Measurements from ENCODE around the gene SEMA6D.

GRCh38 chr15:47742334-47742733 lies 25.0 kb downstream of the SEMA6D start:
- TF ChIP-seq EZH2 (IDR thresholded peaks at IDR 0.05; ENCODE audit: borderline replicate concordance, insufficient read depth, low read length, poor library complexity, severe bottlenecking), result no peak
- no peak for TF ChIP-seq CTCF (IDR thresholded peaks at IDR 0.05; ENCODE audit: poor library complexity, severe bottlenecking)
- TF ChIP-seq REST (IDR thresholded peaks at IDR 0.05; ENCODE audit: borderline replicate concordance), result no peak
- no peak for TF ChIP-seq POLR2AphosphoS5 (IDR thresholded peaks at IDR 0.05)
- no peak for TF ChIP-seq RAD21 (conservative IDR thresholded peaks at IDR 0.05)
